Measurements from ENCODE around the gene CHTF18. TPM values are rescaled to one million over a fixed set of nuclear protein-coding genes. Genes with fewer than 3 reads are reported as not detected.
A peak's percentile ranks its signal among the peaks of the same experiment; 100 is the strongest.

CHTF18 gene
- polyA plus RNA-seq, 3 donors = 0.57 to 13.8 (median 2.2) TPM

DNA sequence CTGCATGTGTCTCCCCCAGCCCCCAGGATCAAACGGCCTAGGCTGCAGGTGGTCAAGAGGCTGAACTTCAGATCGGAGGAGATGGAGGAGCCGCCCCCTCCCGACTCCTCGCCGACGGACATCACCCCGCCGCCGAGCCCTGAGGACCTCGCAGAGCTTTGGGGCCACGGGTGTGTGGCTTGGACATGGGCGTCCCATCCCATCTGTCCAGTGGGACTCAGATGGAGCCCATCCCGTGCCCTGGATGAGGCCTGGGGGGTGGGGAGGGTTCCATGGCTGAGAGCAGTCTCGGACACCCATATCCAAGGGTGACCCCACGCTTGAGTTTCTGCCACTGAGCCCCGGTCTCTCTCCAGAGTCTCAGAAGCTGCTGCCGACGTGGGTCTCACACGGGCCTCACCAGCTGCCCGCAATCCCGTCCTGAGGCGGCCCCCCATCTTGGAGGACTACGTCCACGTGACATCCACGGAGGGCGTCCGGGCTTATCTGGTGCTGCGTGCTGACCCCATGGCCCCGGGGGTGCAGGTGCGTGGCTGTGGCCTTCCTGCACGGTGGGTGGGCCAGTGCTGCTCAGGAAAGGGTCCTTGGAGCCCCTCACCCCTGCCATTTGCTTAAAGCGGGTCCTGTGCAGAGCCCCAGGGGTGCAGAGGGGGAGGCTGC, 901 bp downstream of the CHTF18 start:
- Mint-ChIP-seq H3K27ac (no peak overlapping the region), H3K27me3 (ENCODE audit: low read depth in 3 of 3) (peaks cover 0 to 2% (median 0%) of the 10 kb centered on the region in 3 donors), H3K4me1 (peaks cover 15% of the 10 kb centered on the region), H3K9me3 (peaks cover 0 to 3% (median 0%) of the 10 kb centered on the region in 7 donors), H3K4me3 (peak overlapping the region in 1 of 2 donors; percentile 27), H3K36me3 (peaks cover 19 to 28% of the 10 kb centered on the region in 2 donors)
- intact Hi-C loops (cut with micrococcal nuclease) = loop anchor here in 1 of 2 donors (2.0 kb wide), 1 partner anchor 17 kb away; no protein-coding TSS in a partner anchor
- no peaks in the 10 kb centered on the region for H3K9me3 ChIP-seq (replicated peaks in 1 of 2; ENCODE audit: control insufficient read depth in 1 of 2, insufficient read depth in 1 of 2, low read length in 2 of 2)
- H3K27me3 ChIP-seq (ENCODE audit: control insufficient read depth in 2 of 2, insufficient read depth in 2 of 2, low read length in 2 of 2) = no peaks in the 10 kb centered on the region
- H4K20me1 ChIP-seq (ENCODE audit: insufficient read depth, low read length) = peaks cover 37% of the 10 kb centered on the region
- H3K4me1 ChIP-seq (ENCODE audit: control insufficient read depth in 1 of 2, insufficient read depth in 2 of 2, low read length in 2 of 2) = peaks cover 20 to 32% of the 10 kb centered on the region in 2 donors
- H3K4me2 ChIP-seq (replicated peaks; ENCODE audit: extremely low read depth, low read length, poor library complexity, severe bottlenecking) = peak overlapping the region; percentile 87
- H3K79me2 ChIP-seq (ENCODE audit: insufficient read depth, low read length) = peaks cover 24% of the 10 kb centered on the region
- H2AFZ ChIP-seq (ENCODE audit: insufficient read depth, low read depth, low read length, poor library complexity, severe bottlenecking) = peak overlapping the region; percentile 89
- H3K4me3 ChIP-seq (replicated peaks in 1 of 3; ENCODE audit: low read depth in 2 of 3, low read length in 3 of 3) = peak overlapping the region in 1 of 3 experiments; percentile 81
- peak overlapping the region in 1 of 2 donors; percentile 37 for H3K27ac ChIP-seq (ENCODE audit: low read depth in 1 of 2, low read length in 2 of 2)
- TF ChIP-seq CTCF (IDR thresholded peaks at IDR 0.05) = no peak
- WGBS (ENCODE audit: insufficient coverage) = 84% methylated on average over 29 of the region's 33 CpGs
- peak overlapping the region; percentile 61 for H3K9ac ChIP-seq (ENCODE audit: insufficient read depth, low read length, poor library complexity, severe bottlenecking)
- H3K36me3 ChIP-seq (replicated peaks in 1 of 2; ENCODE audit: control insufficient read depth in 1 of 2, insufficient read depth in 2 of 2, low read length in 2 of 2) = peaks cover 11 to 13% of the 10 kb centered on the region in 2 donors
- DNase-seq = no peak

GRCh38 chr16:790086-790485, 1.7 kb downstream of the CHTF18 start:
- peaks cover 24% of the 10 kb centered on the region for H3K79me2 ChIP-seq (ENCODE audit: insufficient read depth, low read length)
- Mint-ChIP-seq H3K4me3 (no peak overlapping the region), H3K4me1 (peaks cover 15% of the 10 kb centered on the region), H3K9me3 (peaks cover 0 to 3% (median 0%) of the 10 kb centered on the region in 7 donors), H3K36me3 (peaks cover 15 to 24% of the 10 kb centered on the region in 2 donors), H3K27ac (no peak overlapping the region), H3K27me3 (ENCODE audit: low read depth in 3 of 3) (peaks cover 0 to 2% (median 0%) of the 10 kb centered on the region in 3 donors)
- H3K36me3 ChIP-seq (replicated peaks in 1 of 2; ENCODE audit: control insufficient read depth in 1 of 2, insufficient read depth in 2 of 2, low read length in 2 of 2) = peaks cover 11 to 13% of the 10 kb centered on the region in 2 donors
- intact Hi-C loops (cut with micrococcal nuclease) = no loop called here
- no peak overlapping the region for H3K9ac ChIP-seq (ENCODE audit: insufficient read depth, low read length, poor library complexity, severe bottlenecking)
- H2AFZ ChIP-seq (ENCODE audit: insufficient read depth, low read depth, low read length, poor library complexity, severe bottlenecking) = no peak overlapping the region
- 95% methylated on average over 16 of the region's 17 CpGs for WGBS (ENCODE audit: insufficient coverage)
- no peak for TF ChIP-seq CTCF (IDR thresholded peaks at IDR 0.05)
- no peaks in the 10 kb centered on the region for H3K27me3 ChIP-seq (ENCODE audit: control insufficient read depth in 2 of 2, insufficient read depth in 2 of 2, low read length in 2 of 2)
- H3K27ac ChIP-seq (ENCODE audit: low read depth in 1 of 2, low read length in 2 of 2) = no peak overlapping the region
- peaks cover 20 to 32% of the 10 kb centered on the region in 2 donors for H3K4me1 ChIP-seq (ENCODE audit: control insufficient read depth in 1 of 2, insufficient read depth in 2 of 2, low read length in 2 of 2)
- H4K20me1 ChIP-seq (ENCODE audit: insufficient read depth, low read length) = peaks cover 29% of the 10 kb centered on the region
- no peak overlapping the region for H3K4me2 ChIP-seq (replicated peaks; ENCODE audit: extremely low read depth, low read length, poor library complexity, severe bottlenecking)
- H3K9me3 ChIP-seq (replicated peaks in 1 of 2; ENCODE audit: control insufficient read depth in 1 of 2, insufficient read depth in 1 of 2, low read length in 2 of 2) = no peaks in the 10 kb centered on the region
- H3K4me3 ChIP-seq (replicated peaks in 1 of 3; ENCODE audit: low read depth in 2 of 3, low read length in 3 of 3) = no peak overlapping the region
- no peak for DNase-seq
